Pancreas (tissue), 10 donors: ENCODE results near the gene DNM3. TPM values are rescaled to one million over a fixed set of nuclear protein-coding genes. Genes with fewer than 3 reads are reported as not detected.

Source experiments
- ATAC-seq, 4 donors: fragments of 200-7000 bp; cut with Tn5 transposase; one replicate each; pipeline versions ENCODE4 v1.8.0 to v1.9.1; 2020; ENCODE audit warnings: mild to moderate bottlenecking in 4 of 4, moderate library complexity in 4 of 4
- DNase-seq, 6 donors: peaks; one replicate each; pipeline ENCODE4 v3.0.0-alpha.2; 2020
- FAIRE-seq: peaks from 2 replicates; lab custom pipeline; 2012; peaks lifted over from hg19 to GRCh38; lab: Jason Lieb, UNC
- H3K27ac ChIP-seq, 4 donors: fragments of 200-600 bp; sonication (generic); 1 replicate in 3 of 4; 2 replicates in 1 of 4; pipeline versions ENCODE4 v1.5.0 to v1.8.0; 2020
- H3K27me3 ChIP-seq, 4 donors: fragments of 200-600 bp; one replicate each; pipeline ENCODE4 v1.8.0; 2021
- H3K36me3 ChIP-seq, 3 donors: fragments of 200-600 bp; sonication (generic) in 1 of 3; one replicate each; pipeline versions ENCODE4 v1.5.0 to v1.8.0; 2020 to 2021
- H3K4me1 ChIP-seq, 3 donors: fragments of 200-600 bp; one replicate each; pipeline ENCODE4 v1.8.0; 2021
- H3K4me3 ChIP-seq, 4 donors: fragments of 200-600 bp; sonication (generic) in 2 of 4; one replicate each; pipeline versions ENCODE4 v1.5.0 to v1.8.0; 2020 to 2021
- H3K9me3 ChIP-seq, 4 donors: fragments of 200-600 bp; one replicate each; pipeline ENCODE4 v1.8.0; 2021
- CTCF ChIP-seq, 4 donors: fragments of 200-600 bp; sonication (generic) in 3 of 4; IDR thresholded peaks; one replicate each; pipeline versions ENCODE4 v1.5.0 to v1.8.0; 2021; ENCODE audit warnings: antibody characterized with exemption in 4 of 4
- WGBS, 2 donors: extraction: QIAGEN DNeasy Blood & Tissue Kit; methylation state at CpG; one replicate each; pipeline ENCODE4 v1.1.7; 2013; 5-methylcytosine and 5-hydroxymethylcytosine counted together
- intact Hi-C, 3 donors: fragments of 100-400 bp; cut with DNase I; formaldehyde crosslinking; loops; one replicate each; pipeline versions ENCODE4 v1.11.1 to v1.14.2; 2022
- polyA plus RNA-seq, 2 donors: library from polyadenylated mRNA; stranded (reverse); fragments of 200-250 nt; gene quantifications; one replicate each; pipeline ENCODE4 v1.2.3, GENCODE V29; 2013
- total RNA-seq, 6 donors: library from RNA; stranded (reverse); fragmentation: NEBNext Ultra II Directional in 4 of 6; extraction: Animal tissue kit (Norgen Biotek cat#: 25700) in 4 of 6; gene quantifications; one replicate each; pipeline versions ENCODE4 v1.2.1 to v1.2.4, GENCODE V29; 2021 to 2023
- donor health status: healthy with polysubstance abuse.
- donor health status: DM: no; HTN: no; CAD: no; lungs with moderate emphysema.
- donor health status: DM: no; HTN: no; CAD: no.
- donor health status: control.
- donor health status: control.
- donor health status: Bipolar disorder and iron deficiency.
- donor health status: DM: yes; HTN: yes; CAD: no.
- donor health status: DM: no; HTN: no; CAD: no.
- donor health status: DM: no; HTN: no; CAD: no.
- donor health status: DM: yes; HTN: yes; CAD: no.

DNM3 gene
- total and polyA plus RNA-seq, 8 donors: 0.40 to 1.3 (median 0.78) TPM

GRCh38 chr1:172118618-172119017 is 277.3 kb downstream of the DNM3 start:
- TF ChIP-seq CTCF (IDR thresholded peaks at IDR 0.05): no peak
- no peak overlapping the region for H3K4me3 ChIP-seq
- H3K36me3 ChIP-seq: no peaks in the 10 kb centered on the region
- no peaks in the 10 kb centered on the region for H3K9me3 ChIP-seq
- no peak for ATAC-seq
- H3K27ac ChIP-seq: no peak overlapping the region
- WGBS, 2 donors: 77 to 80% methylated on average over 3 of the region's 3 CpGs
- H3K4me1 ChIP-seq: no peaks in the 10 kb centered on the region
- intact Hi-C loops: no loop called here
- no peak for DNase-seq
- no peak for FAIRE-seq
- no peaks in the 10 kb centered on the region for H3K27me3 ChIP-seq

- DNase-seq (no peak), ATAC-seq (no peak), FAIRE-seq (no peak)
- WGBS, 2 donors: 92 to 94% methylated on average over 10 of the region's 10 CpGs
- Histone ChIP-seq H3K9me3 (no peaks in the 10 kb centered on the region), H3K27me3 (no peaks in the 10 kb centered on the region), H3K36me3 (no peaks in the 10 kb centered on the region), H3K27ac (no peak overlapping the region), H3K4me3 (no peak overlapping the region), H3K4me1 (no peaks in the 10 kb centered on the region)
- no peak for TF ChIP-seq CTCF (IDR thresholded peaks at IDR 0.05)
- intact Hi-C loops: no loop called here
Observed at GRCh38 chr1:172119184-172119583, 277.9 kb downstream of the DNM3 start.

GRCh38 chr1:172120381-172120780 is 279.1 kb downstream of the DNM3 start:
- H3K9me3 ChIP-seq: no peaks in the 10 kb centered on the region
- no peaks in the 10 kb centered on the region for H3K27me3 ChIP-seq
- intact Hi-C loops: no loop called here
- no peak overlapping the region for H3K4me3 ChIP-seq
- no peak overlapping the region for H3K27ac ChIP-seq
- FAIRE-seq (no peak), DNase-seq (no peak), ATAC-seq (no peak)
- 75 to 86% methylated on average over 2 of the region's 2 CpGs for WGBS, 2 donors
- no peaks in the 10 kb centered on the region for H3K4me1 ChIP-seq
- no peaks in the 10 kb centered on the region for H3K36me3 ChIP-seq
- no peak for TF ChIP-seq CTCF (IDR thresholded peaks at IDR 0.05)

GRCh38 chr1:172121081-172121717 is 279.9 kb downstream of the DNM3 start:
- ATAC-seq: no peak
- TF ChIP-seq CTCF (IDR thresholded peaks at IDR 0.05): no peak
- H3K4me3 ChIP-seq: no peak overlapping the region

GRCh38 chr1:172122381-172122780 is 281.1 kb downstream of the DNM3 start:
- Histone ChIP-seq H3K9me3 (no peaks in the 10 kb centered on the region), H3K36me3 (no peaks in the 10 kb centered on the region), H3K4me1 (no peaks in the 10 kb centered on the region), H3K27ac (no peak overlapping the region), H3K4me3 (no peak overlapping the region), H3K27me3 (no peaks in the 10 kb centered on the region)
- no peak for DNase-seq
- FAIRE-seq: no peak
- 83 to 85% methylated on average over 3 of the region's 3 CpGs for WGBS, 2 donors
- no peak for ATAC-seq
- intact Hi-C loops: no loop called here
- TF ChIP-seq CTCF (IDR thresholded peaks at IDR 0.05): no peak

More at GRCh38 chr1:172121081-172121717, 279.9 kb downstream of the DNM3 start:
- intact Hi-C loops: no loop called here
- H3K9me3 ChIP-seq: no peaks in the 10 kb centered on the region
- H3K27ac ChIP-seq: no peak overlapping the region
- no peak for DNase-seq
- 96% methylated on average over 4 of the region's 4 CpGs for WGBS, 2 donors
- H3K36me3 ChIP-seq: no peaks in the 10 kb centered on the region
- FAIRE-seq: no peak
- H3K27me3 ChIP-seq: no peaks in the 10 kb centered on the region
- H3K4me1 ChIP-seq: no peaks in the 10 kb centered on the region
